ENCODE data around the gene PNLIP. TPM values are rescaled to one million over a fixed set of nuclear protein-coding genes. Genes with fewer than 3 reads are reported as not detected.

Gene PNLIP
- total and polyA plus RNA-seq, 9 donors, result 3.1 to 7.0 (median 3.8) TPM; not detected in 5

DNA sequence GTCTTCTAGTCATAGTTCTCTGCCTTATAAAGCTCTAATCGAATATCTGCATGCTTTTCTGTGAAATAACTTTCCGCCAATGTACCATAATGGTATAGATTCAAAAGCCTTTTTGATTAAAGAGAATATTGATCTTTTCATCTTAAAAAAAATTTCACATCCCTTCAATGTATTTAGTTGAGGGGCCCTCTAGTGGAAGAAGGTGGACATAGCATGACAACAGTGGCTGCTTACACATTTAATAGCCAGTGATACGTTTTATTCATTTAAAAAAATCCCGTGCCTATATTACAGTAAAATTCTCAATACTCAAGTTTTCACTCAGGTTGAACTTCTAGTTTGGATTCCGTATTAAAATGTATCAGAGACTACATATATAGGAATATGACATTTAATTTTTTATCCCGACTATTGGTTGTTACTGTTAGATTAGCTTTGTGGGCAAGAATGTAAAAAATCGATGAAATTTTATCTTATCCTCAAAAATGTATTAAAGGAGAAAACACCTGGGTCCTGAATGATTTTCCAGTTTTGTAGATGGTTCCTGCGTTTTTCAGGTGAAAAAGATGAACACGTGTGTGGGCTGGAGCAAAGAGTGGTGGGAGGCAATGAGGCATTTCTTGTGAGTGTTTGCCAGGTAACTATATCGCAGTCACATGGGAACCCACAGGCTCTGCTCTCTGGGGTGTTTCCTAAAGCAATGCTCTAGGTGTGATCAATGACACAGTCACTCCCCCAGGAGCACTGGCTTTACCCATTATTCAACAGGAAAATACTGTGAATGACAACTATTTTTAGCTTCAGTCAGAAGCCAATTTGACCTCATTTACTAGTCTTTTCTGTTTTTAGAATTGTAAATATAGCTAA is 24.1 kb upstream of the PNLIP start:
- no peak overlapping the region for H3K4me3 ChIP-seq
- intact Hi-C loops (cut with DNase I), result no loop called here
- 25 to 31% (median 29%) methylated on average over 10 of the region's 10 CpGs for WGBS, 3 donors
- no peaks in the 10 kb centered on the region for H3K9me3 ChIP-seq
- no peak overlapping the region for H3K27ac ChIP-seq
- H3K36me3 ChIP-seq, result no peaks in the 10 kb centered on the region
- TF ChIP-seq, protein P1, sequence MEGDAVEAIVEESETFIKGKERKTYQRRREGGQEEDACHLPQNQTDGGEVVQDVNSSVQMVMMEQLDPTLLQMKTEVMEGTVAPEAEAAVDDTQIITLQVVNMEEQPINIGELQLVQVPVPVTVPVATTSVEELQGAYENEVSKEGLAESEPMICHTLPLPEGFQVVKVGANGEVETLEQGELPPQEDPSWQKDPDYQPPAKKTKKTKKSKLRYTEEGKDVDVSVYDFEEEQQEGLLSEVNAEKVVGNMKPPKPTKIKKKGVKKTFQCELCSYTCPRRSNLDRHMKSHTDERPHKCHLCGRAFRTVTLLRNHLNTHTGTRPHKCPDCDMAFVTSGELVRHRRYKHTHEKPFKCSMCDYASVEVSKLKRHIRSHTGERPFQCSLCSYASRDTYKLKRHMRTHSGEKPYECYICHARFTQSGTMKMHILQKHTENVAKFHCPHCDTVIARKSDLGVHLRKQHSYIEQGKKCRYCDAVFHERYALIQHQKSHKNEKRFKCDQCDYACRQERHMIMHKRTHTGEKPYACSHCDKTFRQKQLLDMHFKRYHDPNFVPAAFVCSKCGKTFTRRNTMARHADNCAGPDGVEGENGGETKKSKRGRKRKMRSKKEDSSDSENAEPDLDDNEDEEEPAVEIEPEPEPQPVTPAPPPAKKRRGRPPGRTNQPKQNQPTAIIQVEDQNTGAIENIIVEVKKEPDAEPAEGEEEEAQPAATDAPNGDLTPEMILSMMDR (IDR thresholded peaks at IDR 0.05), result peak in 1 of 3 donors; percentile 24
- TF ChIP-seq POLR2A (IDR thresholded peaks at IDR 0.05) (no peak), EP300 (IDR thresholded peaks at IDR 0.05) (no peak)
- DNase-seq, result no peak
- H3K27me3 ChIP-seq, result no peaks in the 10 kb centered on the region
- H3K4me1 ChIP-seq (ENCODE audit: insufficient read depth), result no peaks in the 10 kb centered on the region

DNA sequence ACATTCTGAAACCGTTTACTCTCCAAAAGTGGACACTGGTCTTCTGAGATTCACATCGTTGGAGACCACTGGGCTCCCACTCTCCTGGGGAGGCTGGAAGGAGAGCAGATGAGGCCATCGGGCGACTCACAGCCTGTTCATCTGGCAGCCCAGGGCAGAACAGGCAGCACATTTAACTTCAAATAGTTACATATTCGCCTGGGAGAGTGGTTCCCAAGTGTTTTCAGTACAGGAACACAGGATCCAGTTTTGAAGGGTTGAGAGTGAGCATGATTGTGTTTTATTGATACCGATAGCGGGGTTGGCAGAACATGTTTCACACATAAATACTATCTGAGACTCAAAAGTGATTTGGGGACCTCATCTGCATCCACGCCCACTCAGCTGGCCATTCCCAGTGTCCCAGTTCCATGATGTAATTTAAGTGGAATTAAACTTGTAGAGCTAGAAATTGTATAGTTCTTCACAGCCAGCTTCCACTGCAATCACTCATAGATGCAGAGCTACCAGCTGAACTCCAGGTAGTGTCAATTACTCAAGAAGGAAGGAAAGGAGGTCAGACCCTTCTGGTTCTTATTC is 22.8 kb upstream of the PNLIP start:
- Histone ChIP-seq H3K4me1 (ENCODE audit: insufficient read depth) (no peaks in the 10 kb centered on the region), H3K4me3 (no peak overlapping the region)
- WGBS, 3 donors, result 75 to 86% (median 80%) methylated on average over 8 of the region's 8 CpGs

DNA sequence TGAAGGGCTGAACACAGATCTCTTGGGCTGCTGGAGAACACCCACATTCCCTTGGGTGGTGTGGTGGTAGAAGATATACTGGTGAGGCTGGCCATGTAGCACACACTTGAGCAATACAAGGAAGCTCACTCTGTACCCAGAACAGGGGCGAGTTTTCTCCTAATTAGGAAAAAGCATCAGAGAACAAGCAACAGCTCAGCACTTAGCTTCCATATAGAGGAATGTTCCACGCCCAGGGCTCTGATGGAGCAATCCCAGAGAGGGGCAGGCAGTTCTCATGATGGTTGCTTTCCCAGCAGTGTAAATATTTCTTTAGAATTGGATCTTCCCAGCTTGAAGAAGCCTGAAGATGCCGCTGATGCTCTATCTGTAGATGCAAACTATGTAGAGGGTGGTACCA is 21.0 kb upstream of the PNLIP start:
- Histone ChIP-seq H3K27me3 (no peaks in the 10 kb centered on the region), H3K4me1 (ENCODE audit: insufficient read depth) (no peaks in the 10 kb centered on the region), H3K4me3 (no peak overlapping the region), H3K27ac (no peak overlapping the region), H3K9me3 (no peaks in the 10 kb centered on the region), H3K36me3 (no peaks in the 10 kb centered on the region)
- WGBS, 3 donors, result 89 to 94% (median 89%) methylated on average over 3 of the region's 3 CpGs
- intact Hi-C loops (cut with DNase I), result no loop called here
- TF ChIP-seq, protein P1 (IDR thresholded peaks at IDR 0.05), result no peak
- no peak for TF ChIP-seq EP300 (IDR thresholded peaks at IDR 0.05)
- no peak for TF ChIP-seq POLR2A (IDR thresholded peaks at IDR 0.05)
- DNase-seq, result no peak

More for the DNA sequence above, 22.8 kb upstream of the PNLIP start:
- no peak for TF ChIP-seq EP300 (IDR thresholded peaks at IDR 0.05)
- TF ChIP-seq POLR2A (IDR thresholded peaks at IDR 0.05), result no peak
- TF ChIP-seq, protein P1 (IDR thresholded peaks at IDR 0.05), result no peak
- Histone ChIP-seq H3K27me3 (no peaks in the 10 kb centered on the region), H3K9me3 (no peaks in the 10 kb centered on the region), H3K27ac (no peak overlapping the region), H3K36me3 (no peaks in the 10 kb centered on the region)
- intact Hi-C loops (cut with DNase I), result no loop called here
- DNase-seq, result no peak

DNA sequence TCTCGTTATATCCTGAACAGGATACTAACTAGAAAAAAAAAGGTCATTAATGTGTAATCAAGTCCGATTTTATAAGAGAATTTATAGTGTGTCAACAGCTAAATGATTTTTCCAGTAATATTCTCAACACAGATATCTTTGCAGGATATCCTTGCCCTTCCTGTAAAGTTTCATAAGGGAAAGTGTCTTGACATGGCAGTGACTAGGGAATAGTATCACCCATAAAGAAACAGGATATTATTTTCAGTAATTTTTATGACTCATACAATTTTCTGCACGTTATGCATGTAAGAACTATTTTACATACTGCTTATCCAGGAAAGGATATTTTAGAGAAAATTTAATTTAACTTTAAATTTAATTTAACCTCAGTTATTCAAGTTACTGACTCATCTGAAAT is 19.5 kb upstream of the PNLIP start:
- H3K4me1 ChIP-seq (ENCODE audit: insufficient read depth), result no peaks in the 10 kb centered on the region
- no peak overlapping the region for H3K27ac ChIP-seq
- H3K27me3 ChIP-seq, result no peaks in the 10 kb centered on the region
- no peaks in the 10 kb centered on the region for H3K9me3 ChIP-seq
- WGBS, 3 donors, result 19 to 42% (median 26%) methylated on average over 3 of the region's 3 CpGs
- TF ChIP-seq, protein P1 (IDR thresholded peaks at IDR 0.05), result no peak
- TF ChIP-seq POLR2A (IDR thresholded peaks at IDR 0.05) (no peak), EP300 (IDR thresholded peaks at IDR 0.05) (no peak)
- H3K36me3 ChIP-seq, result no peaks in the 10 kb centered on the region
- no peak overlapping the region for H3K4me3 ChIP-seq
- intact Hi-C loops (cut with DNase I), result no loop called here
- no peak for DNase-seq
